Trophoblast cell (in vitro differentiated cells and primary cell): ENCODE measurements around the gene PCGF3.

Experiments
- DNase-seq, 2 donors: peaks; one replicate each; pipeline ENCODE4 v3.0.0-alpha.2; 2016
- H2AFZ ChIP-seq: 2 replicates; pipeline ENCODE4 v1.6.1; 2013; ENCODE audit warnings: low read length, moderate library complexity, mild to moderate bottlenecking; ENCODE audit not compliant: insufficient read depth, poor library complexity
- H2AK5ac ChIP-seq: 2 replicates; pipeline ENCODE4 v1.6.1; 2013; ENCODE audit warnings: mild to moderate bottlenecking, low read length
- H2BK120ac ChIP-seq: 2 replicates; pipeline ENCODE4 v1.6.1; 2013; ENCODE audit warnings: low read length, mild to moderate bottlenecking, moderate library complexity; ENCODE audit not compliant: insufficient read depth, poor library complexity
- H2BK12ac ChIP-seq: 2 replicates; pipeline ENCODE4 v1.6.1; 2013; ENCODE audit warnings: mild to moderate bottlenecking, low read length, moderate library complexity
- H2BK5ac ChIP-seq: 2 replicates; pipeline ENCODE4 v1.6.1; 2013; ENCODE audit warnings: low read length, low read depth, moderate library complexity, mild to moderate bottlenecking; ENCODE audit not compliant: poor library complexity
- H3K14ac ChIP-seq: 2 replicates; pipeline ENCODE4 v1.6.1; 2013; ENCODE audit warnings: mild to moderate bottlenecking, low read length
- H3K18ac ChIP-seq: 2 replicates; pipeline ENCODE4 v1.6.1; 2013; ENCODE audit warnings: mild to moderate bottlenecking, low read length
- H3K23ac ChIP-seq: 2 replicates; pipeline ENCODE4 v1.6.1; 2013; ENCODE audit warnings: low read length
- H3K27ac ChIP-seq: 2 replicates; pipeline ENCODE4 v1.5.1; 2013; ENCODE audit warnings: low read depth, mild to moderate bottlenecking, inconsistent platforms, low read length, moderate library complexity
- H3K27me3 ChIP-seq: 2 replicates; pipeline ENCODE4 v1.6.1; 2013; ENCODE audit warnings: inconsistent platforms, mild to moderate bottlenecking, low read length, moderate library complexity; ENCODE audit not compliant: insufficient read depth
- H3K36me3 ChIP-seq, 2 experiments: 1 replicate in 1 of 2; 2 replicates in 1 of 2; pipeline ENCODE4 v1.6.1; 2013; ENCODE audit warnings: low read length in 2 of 2, mild to moderate bottlenecking in 2 of 2, moderate library complexity in 1 of 2; ENCODE audit not compliant: insufficient read depth in 2 of 2, control insufficient read depth in 1 of 2
- H3K4ac ChIP-seq: 2 replicates; pipeline ENCODE4 v1.6.1; 2013; ENCODE audit warnings: low read depth, mild to moderate bottlenecking, low read length, moderate library complexity
- H3K4me1 ChIP-seq, 2 experiments: 1 replicate in 1 of 2; 2 replicates in 1 of 2; pipeline ENCODE4 v1.6.1; 2013; ENCODE audit warnings: low read length in 2 of 2, mild to moderate bottlenecking in 2 of 2, moderate library complexity in 1 of 2; ENCODE audit not compliant: insufficient read depth in 2 of 2, control insufficient read depth in 1 of 2
- H3K4me2 ChIP-seq: 2 replicates; pipeline ENCODE4 v1.6.1; 2013; ENCODE audit warnings: inconsistent platforms, mild to moderate bottlenecking, low read length, moderate library complexity
- H3K4me3 ChIP-seq: 2 replicates; pipeline ENCODE4 v1.5.1; 2013; ENCODE audit warnings: mild to moderate bottlenecking, low read depth, low read length, inconsistent platforms
- H3K79me1 ChIP-seq: one replicate; pipeline ENCODE4 v1.6.1; 2013; ENCODE audit warnings: low read length
- H3K79me2 ChIP-seq: 2 replicates; pipeline ENCODE4 v1.6.1; 2013; ENCODE audit warnings: low read length, mild to moderate bottlenecking; ENCODE audit not compliant: control insufficient read depth, insufficient read depth, poor library complexity
- H3K9ac ChIP-seq: 2 replicates; pipeline ENCODE4 v1.6.1; 2013; ENCODE audit warnings: mild to moderate bottlenecking, low read length
- H3K9me3 ChIP-seq: 2 replicates; pipeline ENCODE4 v1.6.1; 2013; ENCODE audit warnings: low read depth, mild to moderate bottlenecking, control low read depth, inconsistent platforms, low read length; ENCODE audit not compliant: insufficient read depth
- H4K12ac ChIP-seq: 2 replicates; pipeline ENCODE4 v1.6.1; 2013; ENCODE audit warnings: low read depth, mild to moderate bottlenecking, low read length, moderate library complexity
- H4K8ac ChIP-seq: 2 replicates; pipeline ENCODE4 v1.6.1; 2013; ENCODE audit warnings: low read depth, mild to moderate bottlenecking, low read length, moderate library complexity
- H4K91ac ChIP-seq: one replicate; pipeline ENCODE4 v1.6.1; 2013; ENCODE audit warnings: low read depth, mild to moderate bottlenecking, low read length, moderate library complexity
- WGBS: extraction: QIAGEN DNeasy Blood & Tissue Kit; methylation state at CpG from one replicate; pipeline ENCODE4 v1.1.7; 2013; ENCODE audit warnings: missing lambda C conversion rate; ENCODE audit not compliant: insufficient read length, insufficient coverage; ENCODE audit errors: extremely low coverage; 5-methylcytosine and 5-hydroxymethylcytosine counted together

PCGF3 gene

GRCh38 chr4:686413-687040 lies 19.1 kb upstream of the PCGF3 start:
- no peak overlapping the region for H3K18ac ChIP-seq
- no peak overlapping the region for H3K4me2 ChIP-seq
- no peak overlapping the region for H3K4ac ChIP-seq
- peaks cover 30 to 35% of the 10 kb centered on the region in 2 experiments for H3K4me1 ChIP-seq
- no peaks in the 10 kb centered on the region for H3K27me3 ChIP-seq
- H2BK12ac ChIP-seq = no peak overlapping the region
- H3K27ac ChIP-seq = no peak overlapping the region
- H3K9ac ChIP-seq = no peak overlapping the region
- peaks cover 2% of the 10 kb centered on the region for H3K9me3 ChIP-seq
- no CpG with 5 or more reads among the region's 31 CpGs for WGBS
- no peak overlapping the region for H3K23ac ChIP-seq
- no peak overlapping the region for H3K4me3 ChIP-seq
- no peak overlapping the region for H3K14ac ChIP-seq
- no peak overlapping the region for H4K8ac ChIP-seq
- peaks cover 17% of the 10 kb centered on the region for H3K79me1 ChIP-seq
- DNase-seq = no peak
- H3K36me3 ChIP-seq = no peaks in the 10 kb centered on the region
- H3K79me2 ChIP-seq = peaks cover 6% of the 10 kb centered on the region
- no peak overlapping the region for H2BK5ac ChIP-seq
- H4K12ac ChIP-seq = no peak overlapping the region
- no peak overlapping the region for H2AFZ ChIP-seq
- H2BK120ac ChIP-seq = no peak overlapping the region
- H4K91ac ChIP-seq = no peak overlapping the region
- no peak overlapping the region for H2AK5ac ChIP-seq

DNA sequence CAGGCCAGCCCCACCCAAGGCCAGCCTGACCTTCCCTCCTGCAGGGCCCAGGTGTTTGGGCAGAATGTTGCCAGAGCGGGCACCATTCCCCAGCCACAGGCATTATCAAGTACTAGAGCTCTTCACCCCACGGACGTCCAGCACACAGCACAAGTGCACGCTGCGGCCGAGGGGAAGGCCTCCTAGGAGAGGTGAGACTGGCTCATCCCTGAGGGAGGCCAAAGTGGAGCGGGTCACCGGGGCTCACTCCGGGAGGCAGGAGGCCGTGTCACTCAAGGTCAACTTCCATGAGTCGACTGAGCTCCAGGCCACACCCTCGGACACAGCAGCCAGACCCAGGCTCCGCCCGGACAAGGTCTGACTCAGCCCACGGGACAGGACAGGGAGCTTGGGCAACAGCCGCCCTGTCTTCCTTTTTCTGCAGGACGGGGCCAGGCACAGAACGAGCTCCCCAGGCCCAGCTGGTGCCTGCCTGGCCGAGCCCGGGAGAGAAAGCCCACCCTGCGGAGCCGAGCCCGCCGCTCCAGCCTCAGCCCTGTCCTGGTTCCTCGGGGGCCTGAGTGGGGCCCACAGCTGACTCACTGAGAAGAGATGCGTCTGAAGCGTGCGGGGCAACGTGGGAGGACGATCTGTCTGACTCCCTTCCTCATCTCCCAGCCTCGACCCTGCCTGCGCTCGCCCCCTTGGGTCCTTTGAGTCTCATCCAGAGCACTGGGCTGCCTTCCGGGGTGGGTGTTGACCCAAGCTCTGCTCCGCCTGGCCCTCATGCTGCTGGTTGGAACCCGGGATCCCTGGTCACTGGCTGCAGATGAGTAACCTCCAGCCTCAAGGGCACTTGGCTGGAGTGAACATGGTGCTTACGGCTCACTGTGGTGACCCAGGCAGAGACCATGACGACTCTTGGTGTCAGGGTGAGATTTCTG lies 18.3 kb upstream of the PCGF3 start:
- peak overlapping the region; percentile 32 for H2AFZ ChIP-seq
- H3K14ac ChIP-seq = no peak overlapping the region
- no peak overlapping the region for H3K9ac ChIP-seq
- H4K91ac ChIP-seq = peak overlapping the region; percentile 48
- no CpG with 5 or more reads among the region's 38 CpGs for WGBS
- H3K36me3 ChIP-seq = no peaks in the 10 kb centered on the region
- H3K9me3 ChIP-seq = peaks cover 2% of the 10 kb centered on the region
- no peak overlapping the region for H2BK5ac ChIP-seq
- H2AK5ac ChIP-seq = peak overlapping the region; percentile 8
- peak overlapping the region; percentile 7 for H2BK12ac ChIP-seq
- H3K4me1 ChIP-seq = peaks cover 30 to 37% of the 10 kb centered on the region in 2 experiments
- H2BK120ac ChIP-seq = no peak overlapping the region
- H4K12ac ChIP-seq = peak overlapping the region; percentile 14
- H3K79me1 ChIP-seq = peaks cover 20% of the 10 kb centered on the region
- H3K27ac ChIP-seq = no peak overlapping the region
- peak; percentile 92 to 94 for DNase-seq
- H3K27me3 ChIP-seq = no peaks in the 10 kb centered on the region
- no peak overlapping the region for H3K4me2 ChIP-seq
- H3K4me3 ChIP-seq = no peak overlapping the region
- H4K8ac ChIP-seq = peak overlapping the region; percentile 26
- no peak overlapping the region for H3K23ac ChIP-seq
- H3K4ac ChIP-seq = no peak overlapping the region
- no peak overlapping the region for H3K18ac ChIP-seq
- H3K79me2 ChIP-seq = peaks cover 6% of the 10 kb centered on the region

DNA sequence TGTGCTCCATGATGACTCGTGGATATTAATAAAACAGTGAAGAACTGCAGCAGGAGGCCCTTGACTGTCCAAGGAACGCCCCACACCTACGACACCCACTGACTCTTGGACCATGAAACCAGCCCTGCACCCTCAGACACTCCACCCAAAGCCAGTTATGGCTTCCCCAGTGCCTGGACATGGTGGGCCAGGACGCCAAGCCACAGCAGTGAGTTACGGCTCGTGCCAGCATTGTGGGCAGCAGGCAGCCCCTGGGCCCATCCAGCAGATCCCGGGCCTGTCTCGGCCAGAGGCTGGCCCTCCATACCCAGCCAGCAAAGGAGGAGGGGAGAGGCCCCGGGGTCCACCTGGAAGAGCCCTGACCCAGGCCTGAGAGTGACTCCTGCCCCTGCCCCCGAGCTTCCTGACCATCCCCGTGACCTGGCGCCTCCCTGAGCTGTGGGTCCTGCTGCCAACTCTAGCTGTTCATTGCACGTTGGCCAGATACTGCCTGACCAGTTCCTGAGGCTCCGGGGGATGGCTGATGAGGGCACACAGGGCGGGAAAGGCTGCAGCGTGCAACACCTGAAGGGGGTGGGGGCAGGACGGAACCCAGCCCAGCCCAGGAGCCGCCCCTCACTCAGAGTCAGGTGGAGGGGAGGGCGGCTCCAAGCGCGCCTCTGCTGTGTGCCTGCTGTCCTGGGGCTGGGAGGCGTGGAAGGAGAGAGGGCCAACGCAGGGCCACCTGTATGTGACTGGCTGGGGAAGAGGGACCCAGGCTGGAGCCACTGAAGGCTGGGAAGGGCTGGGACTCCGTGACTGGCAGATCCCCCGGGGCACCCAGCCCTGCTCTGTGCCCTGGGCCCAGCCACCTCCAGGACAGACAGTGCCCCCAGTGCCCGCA lies 17.4 kb upstream of the PCGF3 start:
- Histone ChIP-seq H2BK120ac (peak overlapping the region; percentile 37), H2AFZ (peak overlapping the region; percentile 69), H3K14ac (peak overlapping the region; percentile 67), H2BK5ac (no peak overlapping the region), H3K4me2 (peak overlapping the region; percentile 67), H4K12ac (peak overlapping the region; percentile 33), H3K9me3 (peaks cover 2% of the 10 kb centered on the region), H2BK12ac (no peak overlapping the region), H2AK5ac (peak overlapping the region; percentile 17), H3K79me1 (peaks cover 20% of the 10 kb centered on the region), H3K79me2 (peaks cover 6% of the 10 kb centered on the region), H3K4me1 (peaks cover 36 to 45% of the 10 kb centered on the region in 2 experiments), H3K4ac (no peak overlapping the region), H3K4me3 (peak overlapping the region; percentile 58), H3K9ac (no peak overlapping the region), H3K23ac (no peak overlapping the region), H4K8ac (peak overlapping the region; percentile 88), H3K27ac (no peak overlapping the region), H3K36me3 (no peaks in the 10 kb centered on the region), H3K27me3 (no peaks in the 10 kb centered on the region), H3K18ac (peak overlapping the region; percentile 31), H4K91ac (peak overlapping the region; percentile 82)
- peak in 1 of 2 donors; percentile 43 for DNase-seq
- no CpG with 5 or more reads among the region's 26 CpGs for WGBS
